Subcutaneous abdominal adipose tissue (tissue), 5 donors: ENCODE data around the gene POLR1B.
A peak's percentile ranks its signal among the peaks of the same experiment; 100 is the strongest.

ENCODE experiments used
- H3K27ac ChIP-seq: one replicate; pipeline ENCODE4 v1.7.0; 2013; ENCODE audit warnings: low read depth, mild to moderate bottlenecking, inconsistent platforms, low read length, moderate library complexity
- H3K27me3 ChIP-seq, 5 donors: one replicate each; pipeline ENCODE4 v1.7.0; 2013; ENCODE audit warnings: low read length in 5 of 5, inconsistent platforms in 1 of 5; ENCODE audit not compliant: control insufficient read depth in 5 of 5, insufficient read depth in 4 of 5
- H3K36me3 ChIP-seq, 5 donors: one replicate each; pipeline ENCODE4 v1.7.0; 2013; ENCODE audit warnings: low read length in 5 of 5; ENCODE audit not compliant: control insufficient read depth in 5 of 5, insufficient read depth in 5 of 5
- H3K4me1 ChIP-seq, 5 donors: one replicate each; pipeline ENCODE4 v1.7.0; 2013; ENCODE audit warnings: low read length in 5 of 5, mild to moderate bottlenecking in 3 of 5, moderate library complexity in 1 of 5; ENCODE audit not compliant: control insufficient read depth in 5 of 5, insufficient read depth in 5 of 5
- H3K4me3 ChIP-seq, 5 donors: one replicate each; pipeline ENCODE4 v1.7.0; 2013; ENCODE audit warnings: low read length in 5 of 5, low read depth in 1 of 5
- H3K9ac ChIP-seq, 5 donors: one replicate each; pipeline ENCODE4 v1.7.0; 2013; ENCODE audit warnings: low read length in 5 of 5, mild to moderate bottlenecking in 4 of 5, moderate library complexity in 3 of 5
- H3K9me3 ChIP-seq, 5 donors: one replicate each; pipeline ENCODE4 v1.7.0; 2013; ENCODE audit warnings: low read length in 5 of 5; ENCODE audit not compliant: control insufficient read depth in 5 of 5
- donor health status: healthy.
- donor health status: healthy.
- donor health status: healthy.
- donor health status: healthy.
- donor health status: healthy.

Gene POLR1B

GRCh38 chr2:112623913-112624777 lies 81.9 kb downstream of the POLR1B start:
- Histone ChIP-seq H3K27ac (no peak overlapping the region), H3K4me1 (peaks cover 8 to 25% (median 19%) of the 10 kb centered on the region in 5 donors), H3K36me3 (no peaks in the 10 kb centered on the region), H3K27me3 (peaks cover 0 to 3% (median 0%) of the 10 kb centered on the region in 5 donors), H3K4me3 (no peak overlapping the region), H3K9ac (no peak overlapping the region), H3K9me3 (no peaks in the 10 kb centered on the region)

- Histone ChIP-seq H3K36me3 (no peaks in the 10 kb centered on the region), H3K9me3 (no peaks in the 10 kb centered on the region), H3K27me3 (peaks cover 0 to 6% (median 2%) of the 10 kb centered on the region in 5 donors), H3K27ac (no peak overlapping the region), H3K9ac (no peak overlapping the region), H3K4me1 (peaks cover 8 to 22% (median 19%) of the 10 kb centered on the region in 5 donors), H3K4me3 (no peak overlapping the region)
Measured at GRCh38 chr2:112625474-112626114, 83.3 kb downstream of the POLR1B start.

- H3K27ac ChIP-seq = peak overlapping the region; percentile 74
- H3K9me3 ChIP-seq = no peaks in the 10 kb centered on the region
- H3K27me3 ChIP-seq = peaks cover 0 to 10% (median 5%) of the 10 kb centered on the region in 5 donors
- H3K4me1 ChIP-seq = peaks cover 8 to 28% (median 19%) of the 10 kb centered on the region in 5 donors
- H3K9ac ChIP-seq = no peak overlapping the region
- H3K4me3 ChIP-seq = peak overlapping the region in 2 of 5 donors; percentile 37 to 47
- H3K36me3 ChIP-seq = no peaks in the 10 kb centered on the region
Measured at GRCh38 chr2:112626604-112627059, 84.4 kb downstream of the POLR1B start.
